ENCODE data around the gene TRPM3.

The TRPM3 gene

DNA sequence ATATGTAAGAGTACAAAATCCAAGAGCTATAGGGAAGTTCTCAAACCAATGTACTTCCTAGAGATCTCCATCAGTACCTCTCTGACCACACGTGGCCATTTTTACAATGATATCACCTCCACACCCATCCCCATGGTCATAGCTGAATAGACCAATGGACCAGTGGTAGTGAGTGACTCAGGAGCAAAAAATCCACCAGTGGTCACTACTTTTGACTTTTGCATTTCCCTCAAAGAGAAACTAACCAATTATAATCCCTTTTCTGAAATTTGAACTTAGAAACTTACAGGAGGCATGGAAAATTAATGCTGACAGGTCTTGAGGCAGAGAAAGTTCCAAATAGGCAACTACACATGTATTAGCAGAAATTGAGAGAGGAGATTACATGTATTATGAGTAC is 238.4 kb downstream of the TRPM3 start:
- TF ChIP-seq Cebpa-rat (IDR thresholded peaks at IDR 0.05) = no peak
- Histone ChIP-seq H4K20me1 (no peaks in the 10 kb centered on the region), H3K9me3 (no peaks in the 10 kb centered on the region), H3K4me1 (no peaks in the 10 kb centered on the region), H3K27me3 (no peaks in the 10 kb centered on the region), H3K4me2 (no peak overlapping the region), H3K27ac (no peak overlapping the region), H3K36me3 (no peaks in the 10 kb centered on the region), H3K4me3 (no peak overlapping the region), H3K9ac (no peak overlapping the region)

DNA sequence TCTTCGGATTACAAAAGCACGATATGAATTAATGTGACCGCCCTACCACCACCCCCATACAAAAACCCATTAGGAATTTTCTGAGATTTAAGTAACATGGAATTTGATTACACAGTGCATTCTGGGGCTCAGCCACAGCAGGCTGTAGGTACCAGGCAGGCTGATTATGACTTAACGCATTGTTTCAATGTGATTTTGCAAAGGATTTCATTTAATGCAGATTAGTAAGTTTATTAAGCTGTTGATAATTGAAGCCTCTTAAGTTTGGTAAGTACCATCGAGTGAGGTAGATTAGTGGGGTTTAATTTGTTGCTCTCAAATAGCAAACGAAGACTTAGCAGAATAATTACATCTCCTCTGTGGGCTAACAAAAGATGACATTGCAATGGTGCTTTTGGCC is 240.1 kb downstream of the TRPM3 start:
- no peaks in the 10 kb centered on the region for H4K20me1 ChIP-seq
- no peaks in the 10 kb centered on the region for H3K27me3 ChIP-seq
- H3K4me1 ChIP-seq = no peaks in the 10 kb centered on the region
- H3K4me2 ChIP-seq = no peak overlapping the region
- H3K4me3 ChIP-seq = no peak overlapping the region
- H3K9me3 ChIP-seq = no peaks in the 10 kb centered on the region
- H3K9ac ChIP-seq = no peak overlapping the region
- no peak for TF ChIP-seq Cebpa-rat (IDR thresholded peaks at IDR 0.05)
- no peak overlapping the region for H3K27ac ChIP-seq
- H3K36me3 ChIP-seq = no peaks in the 10 kb centered on the region

DNA sequence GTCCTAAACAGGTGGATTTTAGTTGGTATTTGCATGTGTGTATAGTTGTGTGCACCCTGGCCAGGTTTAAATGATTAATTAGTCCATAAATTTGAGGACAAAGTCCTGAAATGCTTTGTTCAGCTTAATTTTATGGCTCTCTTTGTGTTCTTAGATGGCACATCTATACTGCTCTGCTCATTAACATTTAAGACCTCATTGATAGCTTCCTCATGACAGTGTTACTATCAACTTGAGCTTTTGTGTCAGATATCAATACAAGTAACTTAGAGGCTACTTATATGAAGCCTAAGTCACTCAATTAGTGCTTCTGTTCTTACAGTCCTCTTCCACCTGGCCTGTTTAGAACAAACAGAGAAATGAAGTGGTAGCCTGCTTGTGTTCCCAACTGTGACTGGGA is 240.9 kb downstream of the TRPM3 start:
- no peak overlapping the region for H3K4me3 ChIP-seq
- H3K9me3 ChIP-seq = no peaks in the 10 kb centered on the region
- H3K27ac ChIP-seq = no peak overlapping the region
- no peaks in the 10 kb centered on the region for H3K36me3 ChIP-seq
- no peak for TF ChIP-seq Cebpa-rat (IDR thresholded peaks at IDR 0.05)
- no peaks in the 10 kb centered on the region for H3K27me3 ChIP-seq
- no peak overlapping the region for H3K4me2 ChIP-seq
- H3K4me1 ChIP-seq = no peaks in the 10 kb centered on the region
- H4K20me1 ChIP-seq = no peaks in the 10 kb centered on the region
- no peak overlapping the region for H3K9ac ChIP-seq

DNA sequence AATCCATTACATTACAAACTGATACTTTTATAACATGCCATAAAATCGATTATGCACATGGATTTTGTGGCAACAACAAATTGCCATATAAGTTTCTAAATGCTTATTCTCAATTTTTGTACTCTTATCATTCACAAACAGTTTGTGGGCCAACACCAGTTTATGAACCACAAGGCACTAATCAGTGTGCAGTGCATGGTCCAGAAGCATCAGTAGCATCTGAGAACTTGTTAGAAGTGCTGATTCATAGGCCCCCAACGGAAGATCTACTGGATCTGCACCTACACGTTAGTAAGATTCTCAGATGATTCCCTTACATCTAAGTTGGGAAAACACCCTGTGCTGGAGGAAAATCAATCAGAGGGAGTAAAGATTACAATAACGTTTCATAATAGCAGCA is 242.8 kb downstream of the TRPM3 start:
- Histone ChIP-seq H3K4me1 (no peaks in the 10 kb centered on the region), H3K27me3 (no peaks in the 10 kb centered on the region), H3K4me3 (no peak overlapping the region), H3K27ac (no peak overlapping the region), H3K9ac (no peak overlapping the region), H3K4me2 (no peak overlapping the region), H3K36me3 (no peaks in the 10 kb centered on the region), H3K9me3 (no peaks in the 10 kb centered on the region), H4K20me1 (no peaks in the 10 kb centered on the region)
- no peak for TF ChIP-seq Cebpa-rat (IDR thresholded peaks at IDR 0.05)

DNA sequence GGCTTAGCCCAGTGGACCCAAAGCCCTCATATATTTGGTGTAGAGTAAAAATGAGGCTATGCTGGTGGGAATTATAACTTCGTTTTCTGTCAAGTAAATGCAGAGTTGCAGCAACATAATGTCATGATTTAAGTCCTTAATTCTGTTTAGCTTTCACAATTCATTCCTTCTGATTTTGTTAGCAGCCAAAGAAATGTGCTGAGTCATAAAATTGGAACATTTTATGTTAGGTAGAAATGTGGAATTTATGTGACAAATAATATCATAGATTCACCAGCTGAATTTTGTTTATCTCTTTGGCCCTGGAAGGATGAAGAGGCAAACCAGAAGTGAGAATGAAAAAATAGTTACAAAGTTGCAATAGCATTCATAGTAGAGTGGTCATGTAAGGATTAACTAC is 247.0 kb downstream of the TRPM3 start:
- Histone ChIP-seq H3K9me3 (no peaks in the 10 kb centered on the region), H3K36me3 (no peaks in the 10 kb centered on the region), H3K27me3 (no peaks in the 10 kb centered on the region), H3K27ac (no peak overlapping the region), H3K4me3 (no peak overlapping the region), H3K4me2 (no peak overlapping the region), H4K20me1 (no peaks in the 10 kb centered on the region), H3K9ac (no peak overlapping the region), H3K4me1 (no peaks in the 10 kb centered on the region)
- TF ChIP-seq Cebpa-rat (IDR thresholded peaks at IDR 0.05) = no peak

DNA sequence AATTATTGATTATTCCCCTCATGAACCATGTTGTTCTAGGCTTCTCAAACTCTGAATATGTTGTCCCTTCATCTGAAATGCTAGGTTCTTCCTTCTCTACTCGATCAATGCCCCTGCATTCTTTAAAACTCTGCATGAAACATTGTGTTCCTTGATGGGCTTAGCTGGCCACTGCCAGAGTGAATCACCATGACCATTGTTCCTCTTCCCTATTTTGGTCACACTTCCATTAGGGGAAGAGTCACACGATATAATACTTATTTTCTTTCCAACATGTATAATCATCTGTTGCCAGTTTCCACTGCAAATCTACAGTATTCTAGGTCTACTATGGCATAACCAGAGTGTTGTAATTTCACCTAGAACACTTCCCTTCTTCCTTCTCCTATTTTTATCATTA is 247.9 kb downstream of the TRPM3 start:
- Histone ChIP-seq H3K36me3 (no peaks in the 10 kb centered on the region), H3K4me1 (no peaks in the 10 kb centered on the region), H3K27ac (no peak overlapping the region), H3K27me3 (no peaks in the 10 kb centered on the region), H3K9me3 (no peaks in the 10 kb centered on the region), H3K9ac (no peak overlapping the region), H3K4me2 (no peak overlapping the region), H4K20me1 (no peaks in the 10 kb centered on the region), H3K4me3 (no peak overlapping the region)
- TF ChIP-seq Cebpa-rat (IDR thresholded peaks at IDR 0.05) = no peak

DNA sequence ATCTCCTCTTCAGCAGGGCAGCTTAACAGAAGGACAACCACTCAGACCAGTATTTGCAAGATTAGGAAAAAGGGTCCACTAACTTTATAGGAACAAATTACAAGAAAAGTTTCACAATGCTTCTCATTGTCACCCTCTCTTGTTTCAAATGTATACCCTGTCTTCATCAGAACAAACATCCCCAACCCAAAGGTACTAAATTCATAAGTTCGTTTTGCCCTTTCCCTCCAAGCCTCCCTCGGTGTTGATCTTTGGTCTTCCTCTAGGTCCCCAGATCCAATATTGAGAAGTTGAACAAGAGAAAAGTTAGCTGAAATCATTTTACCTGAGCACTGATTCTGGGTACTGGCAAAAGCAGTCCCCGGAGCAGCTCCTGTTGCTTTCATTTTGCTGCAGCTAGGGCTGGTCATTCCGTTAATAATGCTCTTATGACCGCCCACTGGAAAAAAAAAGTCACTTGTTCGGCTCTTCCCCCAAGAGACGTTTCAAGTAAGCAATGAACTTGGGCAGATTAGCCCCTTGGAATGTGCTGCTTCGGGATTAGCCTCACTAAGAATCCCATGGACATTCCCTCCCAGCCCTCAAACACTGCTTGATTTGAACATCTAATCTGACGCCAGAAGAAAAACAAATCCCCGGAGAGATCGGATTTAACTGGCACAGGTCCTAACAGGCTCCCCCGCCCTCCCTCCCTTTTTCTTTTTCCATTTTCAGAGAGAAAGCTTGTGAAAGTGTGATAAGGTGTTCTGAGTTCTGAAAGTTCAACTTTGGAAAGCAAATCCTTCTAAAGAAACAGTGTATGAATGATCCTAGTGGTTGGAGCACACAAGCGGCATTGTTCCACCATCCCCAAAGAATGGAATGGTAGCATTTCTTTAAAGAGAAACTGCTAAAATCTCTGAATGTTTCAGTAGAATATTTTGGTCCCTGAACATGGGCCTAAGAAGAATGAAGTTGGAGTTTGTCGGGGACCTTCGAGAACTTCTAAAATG is 252.5 kb downstream of the TRPM3 start:
- H3K9ac ChIP-seq = no peak overlapping the region
- H3K36me3 ChIP-seq = no peaks in the 10 kb centered on the region
- H3K9me3 ChIP-seq = no peaks in the 10 kb centered on the region
- no peak overlapping the region for H3K4me3 ChIP-seq
- no peak overlapping the region for H3K4me2 ChIP-seq
- peaks cover 5% of the 10 kb centered on the region; the same call in 1 of the 2 replicates for H3K4me1 ChIP-seq
- TF ChIP-seq Cebpa-rat (IDR thresholded peaks at IDR 0.05) = no peak
- no peaks in the 10 kb centered on the region for H4K20me1 ChIP-seq
- no peak overlapping the region for H3K27ac ChIP-seq
- no peaks in the 10 kb centered on the region for H3K27me3 ChIP-seq

DNA sequence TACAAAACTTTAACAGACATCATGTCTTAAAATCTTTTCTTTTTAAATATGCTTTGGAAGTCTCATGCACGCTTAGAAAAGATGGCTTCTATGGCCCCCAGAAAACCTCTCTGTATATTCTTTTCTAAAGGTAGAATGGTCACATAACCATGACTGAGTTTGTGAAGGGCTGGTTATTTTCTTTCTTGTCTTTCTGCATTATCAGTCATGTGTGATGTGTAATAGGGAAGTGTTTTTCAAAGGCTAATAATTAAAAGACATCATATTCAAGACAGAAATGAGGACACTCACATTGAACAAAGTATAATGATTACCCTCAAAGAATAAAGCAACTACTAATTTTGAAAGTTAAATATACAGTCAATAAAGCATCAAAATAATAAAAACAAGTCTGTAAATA is 253.4 kb downstream of the TRPM3 start:
- Histone ChIP-seq H3K27me3 (no peaks in the 10 kb centered on the region), H3K4me1 (peaks cover 5% of the 10 kb centered on the region; the same call in 1 of the 2 replicates), H3K9me3 (no peaks in the 10 kb centered on the region), H4K20me1 (no peaks in the 10 kb centered on the region), H3K36me3 (no peaks in the 10 kb centered on the region), H3K4me3 (no peak overlapping the region), H3K27ac (no peak overlapping the region), H3K4me2 (no peak overlapping the region), H3K9ac (no peak overlapping the region)
- no peak for TF ChIP-seq Cebpa-rat (IDR thresholded peaks at IDR 0.05)

DNA sequence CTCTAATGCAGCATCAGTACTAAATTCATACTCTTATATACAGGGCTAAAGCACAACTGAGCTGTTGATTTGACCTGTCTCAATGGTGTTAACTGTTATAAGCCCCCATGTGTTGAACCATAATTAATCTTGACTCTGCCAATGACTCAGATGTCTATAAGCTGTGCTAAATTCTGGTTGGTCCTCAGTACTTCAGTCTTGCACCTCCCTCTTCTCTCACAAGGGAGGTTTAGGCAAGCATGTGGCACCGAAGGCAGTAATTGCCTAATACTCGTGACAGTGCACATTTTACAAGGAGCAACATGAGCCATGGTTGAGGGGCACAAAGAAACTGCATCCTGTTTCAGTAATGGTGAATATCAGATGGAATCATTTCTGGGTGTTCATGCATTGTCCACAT is 255.9 kb downstream of the TRPM3 start:
- H3K9ac ChIP-seq = no peak overlapping the region
- no peak for TF ChIP-seq Cebpa-rat (IDR thresholded peaks at IDR 0.05)
- H3K4me3 ChIP-seq = no peak overlapping the region
- no peaks in the 10 kb centered on the region for H3K9me3 ChIP-seq
- H3K27ac ChIP-seq = no peak overlapping the region
- no peaks in the 10 kb centered on the region for H3K36me3 ChIP-seq
- H3K4me2 ChIP-seq = no peak overlapping the region
- H3K4me1 ChIP-seq = peaks cover 5% of the 10 kb centered on the region; the same call in 1 of the 2 replicates
- no peaks in the 10 kb centered on the region for H3K27me3 ChIP-seq
- H4K20me1 ChIP-seq = no peaks in the 10 kb centered on the region

DNA sequence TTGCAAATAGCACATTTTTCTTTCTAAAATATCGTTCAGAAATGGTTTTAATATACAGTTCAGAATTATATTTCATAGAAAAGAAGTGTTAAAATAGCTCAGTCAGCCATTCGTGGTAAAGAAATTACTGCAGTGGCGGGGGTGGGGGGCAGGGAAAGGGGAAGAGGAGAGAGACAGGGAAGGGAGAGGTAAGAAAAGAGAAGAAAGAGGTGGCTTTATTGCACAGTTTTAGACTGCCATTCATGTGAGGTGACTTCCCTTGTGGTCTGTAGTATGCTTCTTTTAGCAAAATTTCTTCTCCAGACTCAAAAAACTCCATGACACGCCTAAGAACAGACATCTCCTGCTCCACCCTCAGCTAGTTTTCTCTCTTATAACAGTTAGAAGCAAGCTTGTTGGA is 259.6 kb downstream of the TRPM3 start:
- no peaks in the 10 kb centered on the region for H3K27me3 ChIP-seq
- no peak for TF ChIP-seq Cebpa-rat (IDR thresholded peaks at IDR 0.05)

More for the DNA sequence above, 259.6 kb downstream of the TRPM3 start:
- Histone ChIP-seq H3K4me3 (no peak overlapping the region), H3K36me3 (no peaks in the 10 kb centered on the region), H3K9me3 (no peaks in the 10 kb centered on the region), H3K9ac (no peak overlapping the region), H3K4me2 (no peak overlapping the region), H3K4me1 (no peaks in the 10 kb centered on the region), H4K20me1 (no peaks in the 10 kb centered on the region), H3K27ac (no peak overlapping the region)
